Measurements from ENCODE around the gene POM121.
"Not testable (repeated sequence)": the region's sequence is repeated elsewhere in the genome, so short reads cannot be mapped to it uniquely, and the experiment has no call there.

The POM121 gene

DNA sequence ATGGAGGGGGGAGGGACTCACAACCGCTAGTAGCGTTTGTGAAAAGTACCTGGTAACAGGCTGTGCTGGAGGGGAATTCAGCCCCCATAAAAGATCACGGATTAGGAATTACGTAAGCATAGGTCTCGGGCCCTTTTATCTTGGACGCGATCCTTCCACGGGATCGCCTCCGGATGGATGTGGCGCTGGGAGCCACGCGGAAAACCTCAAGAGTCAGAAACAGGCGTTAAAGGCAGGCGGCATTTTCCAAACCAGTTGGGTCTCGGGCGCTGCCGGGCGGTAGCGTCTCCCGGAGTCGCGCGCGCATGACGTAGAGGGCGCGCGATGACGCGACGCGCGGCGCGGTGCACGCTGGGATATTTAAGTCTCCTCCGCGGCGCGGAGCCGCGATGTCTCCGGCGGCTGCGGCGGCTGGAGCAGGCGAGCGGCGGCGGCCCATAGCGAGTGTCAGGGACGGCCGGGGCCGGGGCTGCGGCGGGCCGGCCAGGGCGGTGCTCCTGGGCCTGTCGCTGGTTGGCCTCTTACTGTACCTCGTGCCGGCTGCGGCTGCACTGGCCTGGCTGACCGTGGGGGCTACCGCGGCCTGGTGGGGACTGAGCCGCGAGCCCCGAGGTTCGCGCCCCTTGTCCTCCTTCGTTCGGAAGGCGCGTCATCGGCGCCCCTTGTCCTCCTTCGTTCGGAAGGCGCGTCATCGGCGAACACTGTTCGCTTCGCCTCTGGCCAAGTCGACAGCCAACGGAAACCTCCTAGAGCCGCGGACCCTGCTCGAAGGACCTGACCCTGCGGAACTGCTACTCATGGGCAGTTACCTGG is at the start of gene POM121:
POM121 (plus strand) TSS at position 363 of the 813 bp plus-strand sequence; CDS start at position 390, 27 bp downstream.
- DNase-seq, result peak; percentile 34 to 70

DNA sequence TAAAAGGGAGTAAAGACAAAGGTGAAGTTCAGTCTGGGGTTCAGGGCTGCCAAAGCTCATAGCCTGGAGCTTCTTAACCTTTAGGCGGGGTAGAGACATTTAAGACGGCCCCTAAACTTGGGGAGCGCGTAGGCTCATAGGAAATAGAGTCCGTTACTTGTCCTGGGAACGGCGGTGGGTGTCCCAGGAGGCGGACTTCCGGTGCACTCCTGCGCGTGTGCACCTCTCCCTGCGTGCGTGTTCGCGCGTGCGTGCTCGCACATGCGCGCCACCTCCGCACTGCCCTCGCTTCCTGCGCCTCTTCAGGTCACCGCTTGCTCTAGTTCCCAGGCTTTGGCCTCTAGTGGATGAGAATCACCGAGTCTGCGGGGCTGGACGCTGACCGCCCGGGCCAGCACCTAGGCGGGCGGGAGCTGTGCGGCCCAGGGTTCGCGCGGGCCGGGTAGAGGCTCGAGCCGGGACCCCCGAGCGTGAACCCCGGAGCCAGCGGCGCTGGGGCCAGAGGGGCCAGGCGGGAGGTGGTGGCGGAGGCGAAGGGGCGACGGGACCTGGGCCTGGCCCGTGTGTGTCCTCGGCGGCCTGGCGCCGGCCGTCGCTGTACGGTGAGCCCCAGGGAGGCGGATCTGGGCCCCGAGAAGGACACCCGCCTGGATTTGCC is 45.7 kb upstream of the POM121 start:
- peak; percentile 63 to 85 for DNase-seq

DNA sequence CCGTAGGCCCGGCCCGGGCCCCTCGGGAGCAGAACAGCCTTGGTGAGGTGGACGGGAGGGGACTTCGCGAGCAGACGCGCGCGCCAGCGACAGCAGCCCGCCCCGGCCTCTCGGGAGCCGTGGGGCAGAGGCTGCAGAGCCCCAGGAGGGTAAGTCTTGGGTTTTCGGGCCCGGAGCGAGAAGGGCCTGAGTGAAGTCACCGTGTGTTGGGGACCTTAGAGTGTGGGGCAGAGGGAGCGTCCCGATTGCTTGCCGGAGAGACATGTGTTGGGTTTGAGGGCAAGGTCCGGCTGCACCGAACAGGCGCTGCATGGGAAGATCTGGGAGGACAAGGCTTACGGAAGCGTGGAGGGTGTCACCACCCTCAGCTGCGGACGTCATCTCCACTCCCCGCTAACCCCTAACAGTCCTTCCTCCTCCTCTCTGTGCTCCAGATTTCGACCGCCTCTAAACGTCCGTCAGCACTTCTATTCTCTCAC is 45.1 kb upstream of the POM121 start:
- peak in 1 of 2 experiments; percentile 48 for DNase-seq

DNA sequence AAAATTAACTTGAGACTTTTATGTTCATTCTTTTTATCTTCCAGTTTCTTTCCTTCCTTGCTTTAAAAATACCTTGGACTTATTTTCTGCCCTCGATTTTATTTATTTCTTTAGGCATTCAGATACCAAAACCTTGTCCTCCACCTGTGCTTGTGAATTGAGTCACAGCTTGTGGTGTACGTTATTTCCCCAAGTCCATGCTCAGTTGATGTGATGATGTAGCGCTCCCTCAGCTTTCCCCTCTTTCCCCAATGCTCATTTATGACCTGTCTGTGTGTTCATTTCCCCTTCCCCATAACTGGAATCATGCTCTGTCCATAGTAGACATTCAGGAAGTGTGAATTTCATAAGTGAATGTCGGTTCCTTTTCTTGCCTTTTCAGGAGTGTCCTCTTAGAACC is 33.1 kb upstream of the POM121 start:
- not testable (repeated sequence) for DNase-seq

DNA sequence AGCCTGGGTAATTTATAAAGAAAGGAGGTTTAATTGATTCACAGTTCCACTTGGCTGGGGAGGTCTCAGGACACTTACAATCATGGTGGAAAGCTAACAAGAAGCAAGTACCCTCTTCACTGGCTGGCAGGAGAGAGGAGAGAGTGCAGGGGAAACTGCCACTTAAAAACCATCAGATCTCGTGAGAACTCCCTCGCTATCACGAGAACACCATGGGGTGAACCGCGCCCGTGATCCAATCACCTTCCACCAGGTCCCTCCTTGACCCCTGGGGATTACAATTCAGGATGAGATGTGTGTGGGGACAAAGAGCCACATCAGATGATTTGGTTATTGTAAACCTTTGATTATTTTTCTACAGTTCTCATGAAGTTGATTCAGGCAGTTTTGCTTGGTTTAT is 20.2 kb upstream of the POM121 start:
- DNase-seq, result not testable (repeated sequence)

DNA sequence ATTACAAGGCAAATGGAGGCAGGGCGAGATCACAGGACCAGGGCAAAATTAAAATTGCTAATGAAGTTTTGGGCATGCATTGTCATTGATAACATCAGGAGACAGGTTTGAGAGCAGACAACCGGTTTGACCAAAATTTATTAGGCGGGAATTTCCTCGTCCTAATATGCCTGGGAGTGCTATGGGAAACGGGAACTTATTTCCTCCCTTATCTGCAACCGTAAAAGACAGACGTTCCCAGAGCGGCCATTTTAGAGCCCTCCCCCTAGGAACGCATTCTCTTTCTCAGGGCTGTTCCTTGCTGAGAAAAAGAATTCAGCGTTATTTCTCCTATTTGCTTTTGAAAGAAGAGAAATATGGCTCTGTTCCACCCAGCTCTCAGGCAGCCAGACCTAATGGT is 16.5 kb upstream of the POM121 start:
- DNase-seq, result not testable (repeated sequence)

DNA sequence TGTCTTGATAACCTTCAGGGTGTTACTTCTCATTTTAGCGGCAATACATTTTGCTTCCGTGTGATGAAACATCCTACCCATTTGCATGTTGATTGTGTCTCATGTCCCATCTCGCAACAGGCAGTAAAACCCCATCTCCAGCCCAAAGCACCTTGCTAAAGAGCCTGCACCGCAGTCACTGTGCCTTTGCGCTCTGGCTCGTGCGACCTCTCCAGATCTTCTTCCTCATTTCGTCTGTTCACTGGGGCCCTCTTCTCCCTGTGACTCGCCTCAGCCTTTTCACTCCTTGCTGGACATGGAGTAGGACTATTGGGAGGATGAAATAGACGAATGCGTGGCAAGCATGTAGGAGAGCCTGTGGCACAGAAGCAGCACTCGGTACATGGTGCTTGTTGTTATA is 13.5 kb upstream of the POM121 start:
- not testable (repeated sequence) for DNase-seq

DNA sequence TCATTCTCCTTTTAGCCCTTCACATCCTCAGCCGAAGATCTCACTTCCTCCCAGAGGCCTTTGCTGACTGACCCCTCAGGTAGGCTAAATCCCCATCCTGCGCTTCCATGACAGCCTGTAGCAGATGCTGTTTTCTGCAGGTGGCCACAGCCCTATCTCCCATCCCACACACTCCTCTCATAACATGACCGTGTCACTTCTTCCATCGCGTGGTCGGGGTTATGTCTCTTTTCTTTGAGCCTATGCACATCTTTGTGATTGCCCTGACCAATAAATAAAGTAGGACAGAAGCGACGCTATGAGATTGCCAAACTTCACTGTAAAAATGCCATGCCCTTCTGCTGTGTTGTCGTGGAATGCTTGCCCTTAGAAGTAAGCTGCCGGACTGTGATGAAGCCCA is 11.1 kb upstream of the POM121 start:
- DNase-seq, result not testable (repeated sequence)

DNA sequence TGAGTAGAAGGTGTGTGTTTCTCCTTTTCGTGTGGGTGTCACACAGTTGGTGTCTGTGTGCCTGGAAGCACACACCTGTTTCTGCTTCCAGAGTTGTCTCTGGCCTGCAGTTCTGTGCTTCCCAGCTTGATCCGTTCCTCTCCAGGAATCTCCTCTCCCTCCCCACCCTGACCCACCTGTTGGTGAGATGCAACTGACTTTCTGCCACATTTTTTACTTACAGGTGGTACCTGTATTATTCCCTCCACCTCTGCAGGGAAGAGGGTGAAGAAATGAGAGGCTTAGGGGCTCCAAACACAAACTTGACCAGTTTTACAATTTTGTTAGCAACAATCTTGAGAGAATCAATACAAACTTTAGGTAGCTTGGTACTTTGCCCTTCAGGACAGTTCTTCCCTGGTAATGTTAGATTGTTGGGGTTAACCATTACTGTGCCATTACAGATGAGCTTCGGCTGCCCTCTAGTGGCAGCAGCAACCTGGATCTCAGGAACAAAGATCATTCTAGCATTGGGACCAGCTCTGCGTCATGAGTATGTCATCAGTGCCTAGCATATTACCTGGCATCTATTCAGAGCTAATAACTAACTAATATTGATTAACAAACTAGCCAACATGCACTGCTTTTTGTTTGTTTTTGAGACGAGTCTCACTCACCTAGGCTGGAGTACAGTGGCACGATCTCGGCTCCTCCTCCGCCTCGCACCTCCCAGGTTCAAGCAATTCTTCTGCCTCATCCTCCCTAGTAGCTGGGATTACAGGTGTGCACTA is 10.0 kb upstream of the POM121 start:
- DNase-seq, result peak; percentile 35 to 52

DNA sequence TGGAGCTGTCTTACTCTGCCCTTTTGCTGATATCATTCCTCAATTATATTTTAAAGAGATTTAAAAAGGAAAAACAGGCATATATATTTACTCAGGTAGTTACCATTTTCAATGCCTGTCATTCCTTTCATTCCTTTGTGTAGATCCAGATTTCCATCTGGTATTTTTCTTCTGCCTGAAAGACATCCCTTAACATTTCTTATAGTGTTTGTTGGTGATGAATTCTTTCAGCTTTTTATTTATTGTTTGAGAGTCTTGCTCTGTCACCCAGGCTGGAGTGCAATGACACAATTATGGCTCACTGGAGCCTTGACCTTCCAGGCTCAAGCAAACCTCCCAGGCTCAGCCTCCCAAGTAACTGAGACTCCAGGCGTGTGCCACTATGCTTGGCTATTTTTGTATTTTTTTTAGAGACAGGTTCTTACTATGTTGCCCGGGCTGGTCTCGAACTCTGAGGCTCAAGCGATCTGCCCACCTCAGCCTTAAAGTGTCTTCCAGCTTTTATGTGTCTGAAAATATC is 5.6 kb upstream of the POM121 start:
- DNase-seq, result no peak

DNA sequence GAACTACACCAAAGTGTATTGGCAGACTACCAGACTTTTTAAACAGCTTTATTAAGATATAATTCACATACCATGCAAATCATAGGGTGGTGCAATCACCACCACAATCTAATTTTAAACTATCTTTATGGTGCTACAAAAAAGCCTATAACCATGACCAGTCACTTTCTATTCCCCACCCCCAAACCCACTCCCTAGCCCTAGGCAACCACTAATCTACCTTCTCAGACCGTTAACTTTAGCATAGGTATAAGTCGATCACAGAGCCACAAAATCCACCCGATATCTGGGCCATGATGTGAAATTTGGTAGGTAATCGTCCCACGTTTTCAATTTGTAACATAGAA is 536 bp upstream of the POM121 start:
- DNase-seq, result peak in 1 of 2 experiments; percentile 50

DNA sequence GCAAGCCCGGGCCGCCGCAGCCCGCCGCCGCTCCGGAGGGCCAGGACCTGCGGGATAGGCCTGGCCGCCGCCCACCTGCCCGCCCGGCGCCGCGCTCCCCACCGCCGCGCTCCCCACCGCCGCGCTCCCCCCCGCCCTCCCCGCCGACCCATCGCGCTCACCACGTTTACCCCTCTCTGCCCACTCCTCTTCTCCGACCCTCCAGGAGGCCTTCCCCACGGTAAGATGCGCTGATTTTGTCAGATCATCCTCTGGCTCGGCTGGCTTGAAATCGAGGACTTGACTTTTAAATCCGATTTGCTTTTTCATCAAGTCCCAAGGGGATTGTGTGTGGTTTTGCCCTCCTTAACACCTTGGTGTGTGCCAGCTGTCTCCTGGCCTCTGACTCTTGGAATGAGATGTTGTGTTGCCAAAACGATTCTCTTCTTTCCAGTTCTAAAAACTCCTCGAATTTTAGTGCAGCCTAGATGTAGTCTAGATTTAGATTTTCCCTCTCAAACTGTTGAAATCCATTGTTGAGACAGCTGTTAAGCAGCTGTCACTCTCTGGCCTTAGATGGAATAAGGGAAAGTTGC is 738 bp downstream of the POM121 start:
- DNase-seq, result no peak

DNA sequence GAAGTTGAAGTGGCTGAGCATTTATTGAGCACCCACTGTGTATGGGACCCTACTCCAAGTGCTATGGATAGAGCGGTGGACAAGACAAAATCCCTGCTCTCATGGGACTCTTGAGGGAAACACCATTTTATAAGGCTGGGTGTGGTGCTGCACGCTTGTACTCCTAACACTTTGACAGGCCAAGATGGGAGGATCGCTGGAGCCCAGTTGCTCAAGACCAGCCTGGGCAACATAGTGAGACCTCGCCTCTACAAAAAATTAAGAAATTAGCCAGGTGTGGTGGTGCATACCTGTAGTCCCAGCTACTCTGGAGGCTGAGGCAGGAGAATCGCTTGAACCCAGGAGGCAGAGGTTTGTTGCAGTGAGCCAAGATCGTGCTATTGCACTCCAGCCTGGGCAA is 2.9 kb downstream of the POM121 start:
- not testable (repeated sequence) for DNase-seq

DNA sequence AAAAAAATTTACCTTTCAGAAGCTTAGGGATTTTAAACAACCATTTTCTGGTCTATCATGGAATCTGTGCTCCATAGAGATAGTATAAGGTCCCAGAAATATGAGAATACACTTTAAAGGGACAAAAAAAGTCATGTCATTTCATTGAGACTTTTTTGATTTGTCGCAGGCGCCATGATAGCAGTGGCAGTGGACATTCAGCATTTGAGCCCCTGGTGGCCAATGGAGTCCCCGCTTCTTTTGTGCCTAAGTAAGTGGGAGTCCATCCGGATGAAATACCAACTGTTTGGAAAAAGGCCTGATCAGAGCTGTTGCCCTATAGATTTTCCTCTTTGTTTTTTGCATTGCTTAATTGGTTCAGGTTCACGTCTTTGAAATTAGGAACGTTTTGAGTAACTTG is 3.3 kb downstream of the POM121 start:
- not testable (repeated sequence) for DNase-seq

DNA sequence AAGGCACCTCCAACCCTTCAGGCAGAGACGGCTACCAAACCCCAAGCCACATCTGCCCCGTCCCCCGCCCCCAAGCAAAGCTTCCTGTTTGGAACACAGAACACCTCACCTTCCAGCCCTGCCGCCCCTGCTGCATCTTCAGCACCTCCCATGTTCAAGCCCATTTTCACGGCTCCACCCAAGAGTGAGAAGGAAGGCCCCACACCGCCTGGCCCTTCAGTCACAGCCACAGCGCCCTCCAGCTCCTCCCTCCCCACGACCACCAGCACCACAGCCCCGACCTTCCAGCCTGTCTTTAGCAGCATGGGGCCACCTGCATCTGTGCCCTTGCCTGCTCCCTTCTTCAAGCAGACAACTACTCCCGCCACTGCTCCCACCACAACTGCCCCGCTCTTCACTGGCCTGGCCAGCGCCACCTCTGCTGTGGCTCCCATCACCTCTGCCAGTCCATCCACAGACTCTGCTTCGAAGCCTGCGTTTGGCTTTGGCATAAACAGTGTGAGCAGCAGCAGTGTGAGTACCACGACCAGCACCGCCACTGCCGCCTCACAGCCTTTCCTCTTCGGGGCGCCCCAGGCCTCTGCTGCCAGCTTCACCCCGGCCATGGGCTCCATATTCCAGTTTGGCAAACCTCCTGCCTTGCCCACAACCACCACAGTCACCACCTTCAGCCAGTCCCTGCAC is 17.3 kb downstream of the POM121 start:
- not testable (repeated sequence) for DNase-seq

DNA sequence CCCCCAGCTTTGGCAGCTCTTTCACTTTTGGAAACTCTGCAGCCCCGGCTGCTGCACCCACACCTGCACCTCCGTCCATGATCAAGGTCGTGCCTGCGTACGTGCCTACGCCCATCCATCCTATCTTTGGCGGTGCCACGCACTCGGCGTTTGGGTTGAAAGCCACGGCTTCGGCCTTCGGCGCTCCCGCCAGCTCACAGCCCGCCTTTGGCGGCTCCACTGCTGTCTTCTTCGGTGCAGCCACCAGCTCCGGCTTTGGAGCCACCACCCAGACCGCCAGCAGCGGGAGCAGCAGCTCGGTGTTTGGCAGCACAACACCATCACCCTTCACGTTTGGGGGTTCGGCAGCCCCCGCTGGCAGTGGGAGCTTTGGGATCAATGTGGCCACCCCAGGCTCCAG is 18.1 kb downstream of the POM121 start:
- not testable (repeated sequence) for DNase-seq

DNA sequence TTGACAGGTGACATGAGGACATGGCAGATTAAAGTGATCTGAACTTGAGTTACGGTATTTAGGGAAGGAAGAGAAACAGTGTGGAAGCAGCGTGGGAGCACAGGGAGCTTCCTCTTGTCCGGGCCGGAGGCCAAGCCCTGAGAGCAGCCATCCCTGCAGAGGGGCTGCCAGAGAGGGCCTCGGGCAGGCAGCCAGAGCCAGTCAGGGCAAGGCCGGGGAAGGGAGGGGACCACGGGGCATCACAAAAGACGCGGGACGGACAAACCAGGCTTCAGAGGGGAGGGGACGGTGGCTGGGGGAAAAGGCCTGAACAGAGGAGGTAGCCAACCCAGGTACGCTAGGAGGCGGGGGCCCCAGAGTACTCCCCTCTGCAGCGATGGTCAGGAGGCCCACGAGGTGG is 20.0 kb downstream of the POM121 start:
- not testable (repeated sequence) for DNase-seq

DNA sequence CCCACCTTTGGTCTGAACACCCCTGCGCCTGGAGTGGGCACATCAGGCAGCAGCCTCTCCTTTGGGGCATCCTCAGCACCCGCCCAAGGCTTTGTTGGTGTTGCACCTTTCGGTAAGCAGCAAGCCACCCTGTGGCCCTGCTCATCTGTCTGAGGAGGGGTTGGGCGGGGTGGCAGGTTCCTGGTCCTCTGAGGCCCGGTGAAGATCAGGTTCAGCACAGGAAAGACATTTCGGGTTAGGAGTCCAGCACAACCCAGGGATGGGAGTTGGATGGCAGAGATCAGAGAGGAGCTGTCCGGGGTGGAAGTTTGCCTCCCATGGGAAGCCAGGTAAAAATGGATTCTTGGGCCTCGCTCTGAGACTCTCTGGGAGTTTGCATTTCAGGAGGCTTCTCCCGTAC is 20.7 kb downstream of the POM121 start:
- DNase-seq, result not testable (repeated sequence)

DNA sequence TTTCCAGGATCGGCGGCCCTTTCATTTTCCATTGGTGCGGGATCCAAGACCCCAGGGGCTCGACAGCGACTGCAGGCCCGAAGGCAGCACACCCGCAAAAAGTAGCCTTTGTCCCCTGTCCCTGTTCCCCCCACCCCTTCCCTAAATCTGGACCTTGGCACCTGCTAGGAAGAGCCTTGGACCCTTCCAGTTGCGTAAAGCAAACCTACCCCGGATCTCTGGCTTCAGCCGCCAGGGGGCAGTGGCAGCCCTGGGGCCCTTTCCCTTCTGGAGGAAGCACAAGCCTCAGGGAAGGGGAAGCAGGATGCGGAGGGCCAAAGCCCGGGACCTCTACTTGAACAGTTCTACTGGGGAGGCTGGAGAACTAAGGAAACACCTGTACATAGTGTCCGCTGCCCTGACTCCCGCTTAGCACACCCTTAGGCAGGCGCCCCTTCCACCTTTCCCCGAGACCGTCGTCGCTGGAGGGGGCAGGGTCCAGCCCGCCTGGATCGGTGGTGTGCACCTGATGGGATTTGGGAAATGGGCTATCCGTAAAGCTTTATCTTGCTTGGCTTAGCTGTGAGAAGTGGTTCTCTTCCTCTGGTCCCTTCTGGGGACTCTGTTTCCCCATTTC is 21.3 kb downstream of the POM121 start:
- not testable (repeated sequence) for DNase-seq

DNA sequence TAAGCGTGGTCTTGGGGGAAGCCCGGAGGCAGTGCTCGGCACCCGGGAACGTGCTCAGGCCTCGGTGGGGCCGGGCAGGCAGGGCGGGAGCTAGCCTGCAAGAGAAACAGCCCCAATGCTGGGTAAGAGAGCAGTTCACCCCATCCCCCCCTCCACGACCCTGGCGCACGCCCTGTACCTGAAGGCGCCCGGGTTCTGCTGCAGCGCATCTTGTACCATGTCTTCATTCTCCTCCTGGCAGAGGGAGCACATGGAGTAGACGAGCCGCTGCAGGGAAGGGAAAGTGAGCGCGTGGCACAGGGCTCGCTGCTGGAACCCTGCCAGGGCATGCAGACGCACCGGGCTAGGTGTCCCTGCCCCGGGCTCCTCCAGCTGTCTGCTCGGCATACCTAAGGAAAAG is 23.8 kb downstream of the POM121 start:
- not testable (repeated sequence) for DNase-seq

DNA sequence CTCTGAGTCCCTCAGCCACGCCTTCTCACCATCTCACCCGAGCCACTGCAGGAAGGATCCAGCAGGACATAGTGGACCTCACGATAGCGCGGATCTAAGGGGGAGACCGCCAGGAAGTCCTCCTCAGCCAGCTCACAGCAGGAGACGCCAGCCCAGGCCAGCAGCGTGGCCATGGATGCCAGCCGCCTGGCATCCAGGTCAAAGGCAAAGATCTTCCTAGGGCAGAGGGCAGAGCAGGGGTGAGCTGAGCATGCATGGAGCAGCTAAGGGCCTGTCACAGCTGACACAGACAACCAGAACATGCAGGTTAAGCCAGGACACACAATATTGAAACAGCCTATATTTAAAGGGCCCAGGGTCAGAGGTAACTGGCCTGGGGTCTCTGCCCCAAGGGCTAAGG is 24.4 kb downstream of the POM121 start:
- not testable (repeated sequence) for DNase-seq

DNA sequence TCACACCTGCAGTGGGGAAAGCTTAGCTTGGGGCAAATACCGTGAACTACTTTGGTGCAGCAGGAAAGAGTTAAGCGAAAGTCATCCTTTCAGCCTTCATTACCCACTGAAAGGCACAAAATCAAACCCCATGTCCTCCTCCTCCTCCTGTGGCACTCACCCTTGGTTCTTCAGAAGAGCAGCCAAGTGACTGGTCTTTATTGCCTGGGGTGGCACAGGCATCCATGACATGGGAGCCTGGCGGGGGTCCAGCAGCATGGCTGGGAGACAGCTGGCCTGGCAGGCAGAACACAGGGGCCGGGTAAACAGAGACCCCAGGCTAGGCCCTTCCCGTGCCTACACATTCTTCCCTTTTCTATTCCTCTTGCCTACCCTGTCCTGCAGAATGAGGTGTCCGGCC is 24.8 kb downstream of the POM121 start:
- not testable (repeated sequence) for DNase-seq

Data from SW 1271 (cell line).